ENCODE data around the gene UQCC3. TPM values are rescaled to one million over a fixed set of nuclear protein-coding genes. Genes with fewer than 3 reads are reported as not detected.
A peak's percentile ranks its signal among the peaks of the same experiment; 100 is the strongest.
"Not testable (repeated sequence)": the region's sequence is repeated elsewhere in the genome, so short reads cannot be mapped to it uniquely, and the experiment has no call there.

Gene UQCC3
- total and polyA plus RNA-seq, 3 donors from 2014 or later: 4.2 to 8.1 (median 8.0) TPM

GRCh38 chr11:62682518-62682917 lies 11.0 kb downstream of the UQCC3 start:
- peaks cover 16% of the 10 kb centered on the region for H3K4me1 ChIP-seq

GRCh38 chr11:62687508-62688396 lies 16.3 kb downstream of the UQCC3 start:
- TF ChIP-seq POLR2A (IDR thresholded peaks at IDR 0.05): no peak
- TF ChIP-seq CTCF (IDR thresholded peaks at IDR 0.05): no peak
- H3K9me3 ChIP-seq: no peaks in the 10 kb centered on the region
- no peaks in the 10 kb centered on the region for H3K27me3 ChIP-seq
- peak overlapping the region; percentile 44 to 61 for H3K27ac ChIP-seq
- 38 to 66% methylated on average over 17 to 63 of the region's 74 CpGs for WGBS, 2 donors
- no peak for DNase-seq
- H3K36me3 ChIP-seq (ENCODE audit: low read depth, missing control alignments): no peaks in the 10 kb centered on the region
- intact Hi-C loops (cut with DNase I; ENCODE audit: low total_unique reads): no loop called here
- H3K4me3 ChIP-seq: peak overlapping the region; percentile 17 to 34
- H3K4me1 ChIP-seq: peaks cover 19% of the 10 kb centered on the region

More at GRCh38 chr11:62682518-62682917, 11.0 kb downstream of the UQCC3 start:
- 91 to 93% methylated on average over 7 of the region's 7 CpGs for WGBS, 2 donors
- H3K36me3 ChIP-seq (ENCODE audit: low read depth, missing control alignments): no peaks in the 10 kb centered on the region
- DNase-seq: no peak
- H3K27ac ChIP-seq: no peak overlapping the region
- no peak overlapping the region for H3K4me3 ChIP-seq
- intact Hi-C loops (cut with DNase I; ENCODE audit: low total_unique reads): no loop called here
- no peaks in the 10 kb centered on the region for H3K27me3 ChIP-seq
- no peak for TF ChIP-seq POLR2A (IDR thresholded peaks at IDR 0.05)
- TF ChIP-seq CTCF (IDR thresholded peaks at IDR 0.05): no peak
- no peaks in the 10 kb centered on the region for H3K9me3 ChIP-seq

- intact Hi-C loops (cut with DNase I; ENCODE audit: low total_unique reads): no loop called here
- Histone ChIP-seq H3K27ac (peak overlapping the region; percentile 44 to 61), H3K4me1 (peaks cover 19% of the 10 kb centered on the region), H3K4me3 (peak overlapping the region; percentile 17 to 34), H3K9me3 (no peaks in the 10 kb centered on the region), H3K36me3 (ENCODE audit: low read depth, missing control alignments) (no peaks in the 10 kb centered on the region), H3K27me3 (no peaks in the 10 kb centered on the region)
- TF ChIP-seq POLR2A (IDR thresholded peaks at IDR 0.05): no peak
- TF ChIP-seq CTCF (IDR thresholded peaks at IDR 0.05): no peak
- WGBS, 2 donors: 25 to 28% methylated on average over 1 of the region's 1 CpG
- DNase-seq: no peak
Measured at GRCh38 chr11:62688491-62688890, 17.0 kb downstream of the UQCC3 start.

GRCh38 chr11:62689421-62690183 lies 18.1 kb downstream of the UQCC3 start, which contains the start of gene LRRN4CL:
LRRN4CL (minus strand) TSS chr11:62689530; CDS start chr11:62688508, 1,022 bp downstream.
- Histone ChIP-seq H3K27ac (peak within 1 kb of the TSS; percentile 44 to 63), H3K4me1 (peaks cover 19% of the 10 kb centered on the region), H3K36me3 (ENCODE audit: low read depth, missing control alignments) (no peaks in the 10 kb centered on the region), H3K9me3 (no peaks in the 10 kb centered on the region), H3K4me3 (peak within 1 kb of the TSS; percentile 17 to 34), H3K27me3 (no peaks in the 10 kb centered on the region)
- no peak for TF ChIP-seq CTCF (IDR thresholded peaks at IDR 0.05)
- no peak for TF ChIP-seq POLR2A (IDR thresholded peaks at IDR 0.05)
- intact Hi-C loops (cut with DNase I; ENCODE audit: low total_unique reads): no loop called here
- peak; percentile 75 for DNase-seq
- 35 to 45% methylated on average over 11 of the region's 11 CpGs for WGBS, 2 donors

- DNase-seq; H3K27me3 ChIP-seq; intact Hi-C loops (cut with DNase I; ENCODE audit: low total_unique reads); H3K27ac ChIP-seq; H3K36me3 ChIP-seq (ENCODE audit: low read depth, missing control alignments); H3K9me3 ChIP-seq; H3K4me3 ChIP-seq: not testable (repeated sequence)
- WGBS, 2 donors: 72 to 78% methylated on average over 4 of the region's 4 CpGs
- peaks cover 14% of the 10 kb centered on the region for H3K4me1 ChIP-seq
Measured at GRCh38 chr11:62693624-62694023, 22.2 kb downstream of the UQCC3 start.

Data from testis (tissue), 3 donors.